GM10248 (cell line): ENCODE results near the gene KANK3.

Experiments
- CTCF ChIA-PET: fragments of 300-600 bp; sonication (Branson Sonifier 250); formaldehyde crosslinking; extraction: SDS; loops from one replicate; lab custom pipeline; 2021; ENCODE audit warnings: antibody characterized with exemption; lab: Yijun Ruan, JAX
- POLR2A ChIA-PET: fragments of 350-650 bp; sonication (Branson Sonifier 250); formaldehyde crosslinking; extraction: SDS; loops from one replicate; lab custom pipeline; 2020; ENCODE audit warnings: antibody characterized with exemption; lab: Yijun Ruan, JAX
- DNase-seq: peaks from one replicate; pipeline ENCODE4 v3.0.0; 2012; ENCODE audit errors: extremely low spot score
- CTCF ChIP-seq: IDR thresholded peaks from 2 replicates; pipeline ENCODE4 v1.5.1; 2012; ENCODE audit warnings: mild to moderate bottlenecking, low read depth; ENCODE audit errors: extremely low read depth, missing control alignments, control extremely low read depth

Gene KANK3

DNA sequence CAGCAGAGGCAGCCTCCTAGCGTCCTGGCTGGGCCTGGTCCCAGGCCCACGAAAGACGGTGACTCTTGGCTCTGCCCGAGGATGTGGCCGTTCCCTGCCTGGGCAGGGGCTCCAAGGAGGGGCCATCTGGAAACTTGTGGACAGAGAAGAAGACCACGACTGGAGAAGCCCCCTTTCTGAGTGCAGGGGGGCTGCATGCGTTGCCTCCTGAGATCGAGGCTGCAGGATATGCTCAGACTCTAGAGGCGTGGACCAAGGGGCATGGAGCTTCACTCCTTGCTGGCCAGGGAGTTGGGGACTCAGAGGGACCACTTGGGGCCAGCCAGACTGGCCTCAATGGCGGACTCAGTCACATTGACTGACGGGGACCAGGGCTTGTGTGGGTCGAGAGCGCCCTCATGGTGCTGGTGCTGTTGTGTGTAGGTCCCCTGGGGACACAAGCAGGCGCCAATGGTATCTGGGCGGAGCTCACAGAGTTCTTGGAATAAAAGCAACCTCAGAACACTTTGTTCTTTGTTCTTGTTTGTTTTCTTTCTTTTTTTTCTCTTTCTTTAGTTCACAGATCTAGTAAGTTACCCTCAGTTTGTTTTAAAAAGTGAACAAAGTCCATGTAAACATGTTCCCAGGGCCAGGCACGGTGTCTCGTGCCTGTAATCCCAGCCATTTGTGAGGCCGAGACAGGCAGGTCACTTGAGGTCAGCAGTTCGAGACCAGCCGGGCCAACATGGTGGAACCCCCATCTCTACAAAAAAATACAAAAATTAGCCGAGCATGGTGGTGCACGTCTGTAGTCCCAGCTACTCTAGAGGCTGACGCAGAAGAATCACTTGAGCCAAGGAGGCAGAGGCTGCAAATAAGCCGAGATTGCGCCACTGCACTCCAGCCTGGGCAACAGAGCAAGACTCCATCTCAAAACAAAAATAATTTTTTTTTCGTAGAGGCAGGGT lies 31.1 kb upstream of the KANK3 start:
- POLR2A ChIA-PET = no interaction called here
- no peak for TF ChIP-seq CTCF
- no peak for DNase-seq
- CTCF ChIA-PET = no interaction called here

- no peak for DNase-seq
- ChIA-PET POLR2A (interaction anchor here (0.5 kb wide), 1 partner anchor 221 kb away, joined by 3 read pairs; no protein-coding TSS in a partner anchor), CTCF (interaction anchor here (1.9 to 6.1 kb wide), 3 partner anchors 8 to 17 kb away, joined by 8 to 41 read pairs (median 13); no protein-coding TSS in a partner anchor)
- no peak for TF ChIP-seq CTCF
Observed at GRCh38 chr19:8371011-8371804, 28.1 kb upstream of the KANK3 start.

GRCh38 chr19:8370176-8371010 lies 27.3 kb upstream of the KANK3 start:
- ChIA-PET CTCF (interaction anchor here (2.1 to 6.1 kb wide), 2 partner anchors 9 to 16 kb away, joined by 8 to 41 read pairs; no protein-coding TSS in a partner anchor), POLR2A (no interaction called here)
- DNase-seq = no peak

GRCh38 chr19:8367327-8368001 lies 24.4 kb upstream of the KANK3 start:
- TF ChIP-seq CTCF = no peak
- DNase-seq = peak; percentile 17
- ChIA-PET POLR2A (no interaction called here), CTCF (interaction anchor here (0.9 to 6.1 kb wide), 4 partner anchors 9 to 212 kb away, joined by 3 to 41 read pairs (median 3); no protein-coding TSS in a partner anchor)

More at GRCh38 chr19:8370176-8371010, 27.3 kb upstream of the KANK3 start:
- no peak for TF ChIP-seq CTCF

DNA sequence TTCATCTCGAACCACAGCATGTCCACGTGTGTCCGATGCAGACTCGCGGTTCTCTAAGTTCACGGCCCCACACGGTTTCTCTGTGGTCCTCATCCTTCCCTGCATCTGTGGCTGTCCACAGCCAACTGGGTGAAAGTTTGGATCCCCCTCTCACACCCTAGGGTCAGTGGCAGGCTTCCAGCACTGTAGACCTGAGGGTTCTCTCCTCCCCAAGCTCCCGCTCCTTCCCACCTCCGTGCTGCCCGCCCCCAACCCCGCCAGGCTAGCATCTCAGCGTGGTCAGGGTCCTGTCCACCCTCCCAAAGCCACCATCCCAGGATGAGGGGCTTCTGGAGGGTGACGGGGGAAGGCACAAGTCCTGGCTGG lies 23.9 kb upstream of the KANK3 start:
- ChIA-PET POLR2A (no interaction called here), CTCF (interaction anchor here (0.9 to 6.1 kb wide), 3 partner anchors 10 to 213 kb away, joined by 3 to 41 read pairs (median 3); no protein-coding TSS in a partner anchor)

More for the DNA sequence above, 23.9 kb upstream of the KANK3 start:
- peak; percentile 10 for DNase-seq
- TF ChIP-seq CTCF = no peak
